GM19025 (cell line): ENCODE results near the gene NR2F2.

Experiments used
- ATAC-seq: cut with Tn5 transposase; IDR thresholded peaks from one replicate; pipeline ENCODE4 v1.9.1; 2021; ENCODE audit warnings: mild to moderate bottlenecking, low read depth, moderate library complexity; ENCODE audit not compliant: unreplicated experiment

Gene NR2F2

DNA sequence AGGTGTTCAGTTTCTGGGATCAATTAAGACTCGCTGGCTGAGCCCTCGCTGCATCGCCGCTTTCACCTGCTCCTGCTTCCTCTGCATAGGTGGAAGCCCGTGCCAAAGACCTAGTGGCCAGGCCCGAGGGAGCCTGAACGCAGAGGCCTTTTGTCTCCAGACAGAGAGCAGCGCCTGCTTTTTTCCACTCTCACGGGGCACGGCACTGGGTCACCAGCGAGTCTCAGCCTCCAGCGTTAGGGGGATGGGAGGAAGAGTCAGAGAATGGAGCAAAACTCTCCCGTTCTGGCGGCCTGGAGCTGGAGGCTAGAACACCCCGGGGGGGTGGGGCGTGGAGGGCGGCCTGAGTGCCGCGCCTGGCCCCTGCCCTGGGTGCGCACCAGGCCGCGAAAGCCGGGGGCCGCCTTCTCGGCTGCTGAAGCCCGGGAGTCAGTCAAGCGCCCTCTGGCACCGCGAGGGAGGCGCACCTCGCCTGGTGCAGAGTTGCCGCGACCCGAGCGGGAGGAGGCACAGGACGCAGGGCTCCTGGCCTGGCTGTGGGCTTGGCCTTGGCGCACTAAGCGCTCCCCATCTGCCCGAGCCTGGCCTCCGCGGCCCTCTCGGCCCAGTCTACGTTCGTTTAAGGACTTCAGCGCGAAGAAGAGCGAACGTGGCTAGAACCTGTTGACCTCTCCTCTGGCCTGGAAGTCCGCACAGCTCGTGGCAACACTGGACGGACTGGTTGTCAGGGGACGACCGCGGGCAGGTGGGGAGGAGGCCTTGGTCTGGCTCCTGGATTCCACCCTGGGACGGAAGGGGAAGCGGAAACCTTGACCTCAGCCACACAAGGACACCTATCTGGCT, 21.5 kb downstream of the NR2F2 start:
- ATAC-seq: no peak

DNA sequence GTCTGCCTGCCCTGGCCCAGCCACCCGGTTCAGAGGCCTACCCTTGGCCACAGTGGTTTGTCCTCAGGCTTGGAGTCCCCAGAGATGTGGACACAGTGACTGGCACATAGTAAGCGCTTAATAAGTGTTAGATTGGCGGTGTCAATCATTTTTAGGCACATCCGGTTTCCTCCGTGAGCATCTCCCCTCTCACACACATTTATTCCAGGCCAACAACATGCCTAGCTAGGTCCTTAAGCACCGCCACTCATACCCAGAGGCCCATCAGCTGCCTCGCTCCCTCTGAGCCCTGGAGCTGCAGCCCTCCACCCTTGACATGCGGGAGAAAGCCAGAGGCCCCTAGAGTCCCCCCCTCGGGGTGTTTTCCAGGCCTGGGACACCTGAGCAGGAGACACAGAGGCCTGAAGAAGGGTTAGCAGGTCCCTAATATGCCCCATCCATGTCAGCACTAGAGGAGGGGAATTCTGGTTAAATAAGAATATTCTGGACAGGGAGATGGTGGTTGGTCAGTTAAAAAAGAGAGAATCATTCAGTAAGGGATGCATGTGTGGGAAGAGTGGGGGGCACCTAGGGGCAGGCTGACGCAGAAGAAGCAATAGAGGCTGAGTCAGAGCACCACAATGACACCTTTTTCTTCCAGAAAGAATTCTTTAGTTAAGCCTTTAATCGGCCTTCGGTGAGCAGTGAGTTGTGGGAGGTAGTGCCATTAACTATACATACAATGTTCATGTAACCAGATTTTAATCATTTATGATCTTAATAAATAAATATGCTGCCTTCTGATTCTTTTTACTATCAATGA, 22.3 kb downstream of the NR2F2 start:
- ATAC-seq: no peak

DNA sequence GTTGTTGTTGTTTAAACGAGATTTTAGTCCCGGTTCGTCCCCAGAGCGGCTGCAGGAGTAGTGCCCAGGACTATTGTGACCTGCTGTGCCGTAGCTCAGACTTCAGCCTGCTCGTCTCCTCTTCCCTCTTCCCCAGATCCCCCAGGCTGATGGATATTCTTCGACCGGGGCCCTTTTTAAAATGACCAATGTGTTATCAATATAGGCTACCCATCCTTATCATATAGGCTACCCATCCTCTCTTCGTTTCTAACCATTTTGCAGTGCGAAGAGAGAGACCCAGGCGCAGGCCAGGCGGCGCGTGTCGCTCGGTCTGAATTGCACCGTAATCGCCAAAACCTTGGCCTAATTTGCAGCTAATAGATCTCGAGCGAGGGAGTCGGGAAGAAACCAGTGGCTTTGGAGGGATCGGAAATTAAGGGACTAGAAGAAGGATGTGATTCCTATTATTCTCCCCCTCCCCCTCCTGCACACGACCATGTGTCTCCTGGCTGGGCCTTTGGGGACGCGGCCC, 23.0 kb downstream of the NR2F2 start:
- ATAC-seq: no peak

DNA sequence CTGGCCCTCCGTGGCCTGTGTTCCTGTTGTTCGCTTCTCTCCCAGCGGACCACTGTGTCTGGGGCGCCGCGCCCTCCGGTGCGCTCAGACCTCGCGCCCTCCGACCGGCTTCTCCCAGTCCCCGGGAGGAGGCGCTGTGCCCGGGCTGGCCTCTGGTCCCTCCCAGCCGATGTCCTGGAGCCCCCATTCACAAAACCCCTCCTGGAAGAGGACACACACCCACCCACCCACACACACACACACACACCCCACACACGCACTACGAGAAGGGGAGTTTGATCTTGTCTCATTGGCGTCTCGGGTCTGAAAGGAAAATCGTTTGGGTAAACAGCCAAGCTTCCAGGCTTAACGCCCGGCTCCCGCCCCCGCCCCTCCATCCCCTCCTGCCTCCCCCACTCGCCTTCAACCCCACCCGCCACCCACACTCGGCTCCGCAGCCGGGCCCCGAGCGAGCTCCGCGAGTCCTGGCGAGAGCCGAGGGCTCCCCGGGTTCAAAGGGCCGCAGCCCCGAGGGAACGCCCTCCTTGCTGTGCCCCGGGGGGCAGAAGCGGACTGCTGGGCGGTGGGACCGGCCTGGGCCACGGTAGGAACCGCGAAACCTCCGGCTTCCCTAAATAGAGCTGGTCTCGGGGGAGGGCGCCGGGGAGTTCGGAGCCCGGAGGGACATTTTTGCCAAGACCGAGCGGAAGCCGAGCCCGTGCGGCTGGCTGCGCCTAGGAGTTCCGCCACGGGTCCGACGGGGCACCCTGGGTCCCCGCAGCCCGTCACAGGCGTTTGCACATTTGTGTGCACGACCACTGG, 23.6 kb downstream of the NR2F2 start:
- no peak for ATAC-seq

- ATAC-seq: no peak
Observed at GRCh38 chr15:96354731-96355567, 24.4 kb downstream of the NR2F2 start.

- no peak for ATAC-seq
Observed at GRCh38 chr15:96355568-96356187, 25.2 kb downstream of the NR2F2 start.

DNA sequence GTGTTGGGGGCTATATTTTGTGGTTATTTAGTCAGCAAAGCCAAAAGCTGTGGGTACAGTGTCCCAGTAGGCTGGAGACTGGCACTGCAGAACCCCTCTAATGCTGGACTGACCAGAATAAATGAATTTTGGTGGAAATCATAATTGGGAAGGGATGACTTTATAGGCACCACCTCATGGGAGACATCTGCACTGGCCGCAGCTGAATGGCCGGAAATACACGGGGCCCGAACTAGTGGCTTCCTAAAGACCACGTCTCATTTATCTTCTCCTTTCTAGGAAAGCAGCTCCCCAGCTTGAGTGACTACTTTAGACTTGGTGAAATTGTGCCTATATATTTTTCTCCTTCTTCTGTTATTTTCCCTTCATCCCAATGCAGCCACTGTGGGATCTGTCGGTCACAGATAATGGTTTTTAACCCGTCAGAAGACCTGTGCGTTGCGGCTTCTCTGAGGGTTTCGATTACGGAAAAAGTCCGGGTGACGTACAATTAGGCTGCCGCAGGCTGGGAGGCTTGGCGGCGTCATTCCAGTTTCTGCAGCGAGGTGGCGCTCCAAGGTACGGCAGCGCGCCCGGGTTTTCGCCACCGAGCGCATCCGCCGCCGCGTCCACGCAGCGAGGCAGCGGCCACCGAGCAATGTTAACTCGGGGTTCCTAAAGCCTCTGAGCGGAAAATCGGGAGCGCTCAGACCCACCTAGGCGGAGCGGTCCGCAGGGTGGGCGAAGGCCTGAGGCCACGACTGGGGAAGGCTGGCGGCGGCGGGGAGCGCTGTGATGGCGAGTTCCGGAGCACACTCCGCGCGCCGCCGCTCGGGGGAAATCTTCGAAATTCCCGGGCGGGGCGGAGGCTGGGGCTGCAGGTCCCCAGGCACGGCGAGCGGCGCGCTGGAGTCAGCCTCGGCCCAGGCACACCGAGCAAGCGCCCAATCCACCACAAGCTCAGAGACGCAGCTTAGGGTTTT, 26.3 kb downstream of the NR2F2 start:
- ATAC-seq: peak; percentile 69

GRCh38 chr15:96358001-96358801, 27.7 kb downstream of the NR2F2 start:
- no peak for ATAC-seq

- ATAC-seq: no peak
Observed at GRCh38 chr15:96358821-96359615, 28.5 kb downstream of the NR2F2 start.

- ATAC-seq: no peak
Observed at GRCh38 chr15:96359616-96360521, 29.4 kb downstream of the NR2F2 start.

DNA sequence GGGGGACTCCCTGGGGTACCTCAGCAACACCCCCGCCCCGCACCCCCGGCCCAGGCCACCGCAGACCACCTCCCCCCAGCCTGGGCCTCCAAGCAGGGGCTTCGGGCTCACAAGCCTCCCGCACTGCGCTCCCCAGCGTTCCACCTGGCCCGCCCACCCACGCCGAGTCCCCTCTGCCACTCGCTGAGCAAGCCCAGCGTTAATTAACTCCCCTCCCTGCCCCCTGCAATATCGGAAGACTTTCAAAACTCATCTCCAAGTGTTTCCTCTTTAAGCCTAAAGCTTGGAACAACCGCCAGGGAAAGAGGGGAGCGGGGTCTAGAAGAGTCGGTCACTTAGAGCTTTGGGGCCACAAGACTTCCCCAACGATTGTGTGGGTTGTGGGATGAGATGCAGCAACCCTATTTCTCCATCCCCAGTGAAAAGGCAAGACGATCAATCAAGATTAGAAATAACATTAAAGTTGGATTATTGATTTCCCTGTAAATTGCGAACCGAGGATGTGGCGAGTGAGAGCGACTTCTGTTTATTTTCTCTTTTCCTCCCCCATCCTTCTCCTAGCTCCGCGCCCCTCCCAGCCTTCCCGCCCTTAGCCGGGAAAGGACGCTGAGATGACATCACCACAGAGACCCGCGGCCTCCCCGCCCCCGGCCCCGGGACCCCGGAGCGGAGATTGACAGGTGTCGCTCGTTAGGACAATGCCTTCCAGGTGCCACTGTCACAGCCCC, 30.2 kb downstream of the NR2F2 start:
- ATAC-seq: no peak

GRCh38 chr15:96361309-96362010, 31.0 kb downstream of the NR2F2 start:
- no peak for ATAC-seq

- no peak for ATAC-seq
Observed at GRCh38 chr15:96362011-96362754, 31.7 kb downstream of the NR2F2 start.
